H4 (cell line): ENCODE results near the gene UBE2E2. TPM values are rescaled to one million over a fixed set of nuclear protein-coding genes. Genes with fewer than 3 reads are reported as not detected.

Experiments used
- DNase-seq: peaks from one replicate; pipeline ENCODE4 v3.0.0-alpha.2; 2015; ENCODE audit warnings: low spot score
- total RNA-seq: library from RNA; depleted of rRNA; stranded (reverse); fragments of >200 nt; shearing (Covaris generic); gene quantifications from 2 replicates; pipeline ENCODE4 v1.2.3, GENCODE V29; 2014

Gene UBE2E2
- total RNA-seq, 1 experiment from 2014 or later = 42.5 TPM

- no peak for DNase-seq
Observed at GRCh38 chr3:23619705-23620637, 416.8 kb downstream of the UBE2E2 start.

GRCh38 chr3:23620638-23621015, 417.5 kb downstream of the UBE2E2 start:
- no peak for DNase-seq

GRCh38 chr3:23623844-23624243, 420.7 kb downstream of the UBE2E2 start:
- DNase-seq = no peak

GRCh38 chr3:23624305-23624704, 421.2 kb downstream of the UBE2E2 start:
- no peak for DNase-seq

- no peak for DNase-seq
Observed at GRCh38 chr3:23626442-23626841, 423.3 kb downstream of the UBE2E2 start.

GRCh38 chr3:23629181-23629894, 426.2 kb downstream of the UBE2E2 start:
- DNase-seq = peak; percentile 54

GRCh38 chr3:23633261-23633960, 430.3 kb downstream of the UBE2E2 start:
- DNase-seq = no peak

GRCh38 chr3:23637339-23637738, 434.2 kb downstream of the UBE2E2 start:
- no peak for DNase-seq

GRCh38 chr3:23640471-23641146, 437.5 kb downstream of the UBE2E2 start:
- DNase-seq = no peak
